Naive B cell (primary cell): Measurements from ENCODE around the gene H3-3A. TPM values are rescaled to one million over a fixed set of nuclear protein-coding genes. Genes with fewer than 3 reads are reported as not detected.

Source experiments
- ATAC-seq, 2 donors: fragments of 150-1000 bp; cut with Tn5 transposase; 2 replicates each; pipeline ENCODE4 v1.10.0; 2021; ENCODE audit warnings: low read depth in 2 of 2, mild to moderate bottlenecking in 2 of 2, moderate library complexity in 2 of 2
- DNase-seq: peaks from one replicate; pipeline ENCODE4 v3.0.0; 2022
- H3K27ac Mint-ChIP-seq, 6 donors: one replicate each; pipeline ENCODE4 v1.8.0; 2020 to 2022; ENCODE audit warnings: mild to moderate bottlenecking in 6 of 6, mixed read lengths in 6 of 6, moderate library complexity in 5 of 6, inconsistent platforms in 2 of 6
- H3K27me3 Mint-ChIP-seq, 3 donors: one replicate each; pipeline ENCODE4 v1.8.0; 2021 to 2022; ENCODE audit warnings: mixed read lengths in 3 of 3, mild to moderate bottlenecking in 1 of 3
- H3K36me3 Mint-ChIP-seq, 2 donors: one replicate each; pipeline ENCODE4 v1.8.0; 2020 to 2022; ENCODE audit warnings: mixed read lengths in 2 of 2, inconsistent platforms in 1 of 2, mild to moderate bottlenecking in 1 of 2
- H3K4me1 Mint-ChIP-seq, 3 donors: one replicate each; pipeline ENCODE4 v1.8.0; 2020 to 2022; ENCODE audit warnings: mixed read lengths in 3 of 3, inconsistent platforms in 1 of 3, mild to moderate bottlenecking in 1 of 3, moderate library complexity in 1 of 3
- H3K4me3 Mint-ChIP-seq, 8 donors: one replicate each; pipeline ENCODE4 v1.8.0; 2020 to 2022; ENCODE audit warnings: mild to moderate bottlenecking in 8 of 8, mixed read lengths in 8 of 8, moderate library complexity in 8 of 8, inconsistent platforms in 2 of 8
- H3K9me3 Mint-ChIP-seq, 7 donors: one replicate each; pipeline ENCODE4 v1.8.0; 2020 to 2022; ENCODE audit warnings: mixed read lengths in 7 of 7, mild to moderate bottlenecking in 5 of 7, inconsistent platforms in 2 of 7, moderate library complexity in 1 of 7
- polyA plus RNA-seq, 6 donors: library from polyadenylated mRNA; unstranded; fragments of 300-500 nt; fragmentation: Illumina TruSeq; gene quantifications; one replicate each; pipeline ENCODE4 v1.2.3, GENCODE V29; 2021; ENCODE audit warnings: low read depth in 6 of 6

H3-3A gene
- polyA plus RNA-seq, 6 donors from 2014 or later, result 1,065 to 1,461 (median 1,242) TPM

DNA sequence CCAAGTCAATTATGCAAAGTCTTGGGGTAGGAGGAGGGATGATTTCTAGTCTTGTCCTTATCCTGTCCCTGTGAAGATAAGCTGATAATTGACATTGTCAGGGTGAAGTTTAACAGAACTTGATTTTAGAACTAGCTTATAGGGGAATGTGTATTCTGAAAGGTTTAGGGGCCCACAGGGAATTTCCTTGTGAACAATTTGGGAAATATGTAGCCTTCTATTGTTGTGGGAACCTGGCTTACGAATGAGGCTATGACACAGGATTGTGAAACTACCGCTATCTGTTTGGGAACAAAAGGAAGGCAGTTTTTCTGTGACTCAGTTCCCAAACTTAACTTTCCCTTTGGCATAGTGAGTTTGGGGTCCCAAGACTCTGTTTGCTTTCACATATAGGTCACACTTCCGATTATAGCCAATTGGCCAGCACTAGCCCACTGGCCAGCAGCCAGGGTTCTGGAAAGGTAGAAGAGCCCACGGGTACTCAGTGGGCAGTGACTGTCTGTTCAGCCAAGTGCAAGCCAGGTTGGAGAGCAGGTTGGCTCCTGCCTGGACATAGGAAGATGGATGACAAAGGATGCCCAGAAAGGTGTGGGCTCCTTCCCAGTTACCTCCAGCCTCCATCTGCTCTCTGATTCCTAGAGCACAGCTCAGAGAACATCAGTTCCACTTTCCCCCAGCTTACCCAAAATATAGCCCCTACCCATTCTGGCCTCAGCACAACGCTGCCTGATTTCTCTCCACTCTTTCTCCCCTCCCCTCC lies 35.5 kb downstream of the H3-3A start:
- DNase-seq, result no peak
- Mint-ChIP-seq H3K4me1 (peaks cover 9 to 15% (median 15%) of the 10 kb centered on the region in 3 donors), H3K4me3 (peak overlapping the region in 1 of 8 donors; percentile 49), H3K36me3 (no peaks in the 10 kb centered on the region), H3K27ac (peak overlapping the region in 1 of 6 donors; percentile 64), H3K27me3 (peaks cover 0 to 3% (median 0%) of the 10 kb centered on the region in 3 donors), H3K9me3 (no peaks in the 10 kb centered on the region)
- no peak for ATAC-seq

DNA sequence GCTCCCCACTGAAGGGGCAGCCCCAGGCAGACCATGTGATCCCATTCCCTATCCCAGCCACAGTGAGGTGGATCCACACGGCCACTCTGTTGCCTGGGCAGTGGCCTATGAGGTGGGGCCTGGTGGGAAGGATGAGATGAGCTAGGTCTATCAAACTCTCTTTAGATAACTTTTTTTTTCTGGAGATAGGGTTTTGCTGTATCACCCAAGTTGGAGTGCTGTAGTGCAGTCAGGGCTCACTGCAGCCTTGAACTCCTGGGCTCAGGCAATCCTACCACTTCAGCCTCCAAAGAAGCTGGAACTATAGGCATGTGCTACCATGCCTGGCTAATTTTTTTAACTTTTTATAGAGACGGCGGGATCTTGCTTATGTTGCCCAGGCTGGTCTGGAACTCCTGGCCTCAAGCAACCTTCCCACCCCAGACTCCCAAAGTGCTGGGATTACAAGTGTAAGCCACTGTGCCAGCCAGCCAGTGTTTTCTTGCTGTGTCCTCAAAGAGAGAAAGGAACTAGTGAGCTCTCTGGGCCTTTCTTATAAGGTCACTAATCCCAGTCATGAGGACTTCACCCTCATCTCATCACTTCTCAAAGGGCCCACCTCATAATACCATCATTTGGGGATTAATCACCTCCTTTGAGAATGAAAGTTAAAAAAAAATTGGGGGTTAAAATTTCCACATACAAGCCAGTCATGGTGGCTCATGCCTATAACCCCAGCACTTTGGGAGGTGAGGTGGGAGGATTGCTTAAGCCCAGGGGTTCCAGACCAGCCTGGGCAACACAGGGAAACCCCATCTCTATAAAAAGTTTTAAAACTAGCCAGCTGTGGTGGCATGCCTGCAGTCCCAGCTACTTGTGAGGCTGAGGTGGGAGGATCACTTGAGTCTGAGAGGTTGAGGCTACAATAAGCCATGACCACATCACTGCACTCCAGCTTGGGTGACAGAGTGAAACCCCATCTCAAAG lies 36.6 kb downstream of the H3-3A start:
- Mint-ChIP-seq H3K27me3 (peaks cover 0 to 3% (median 0%) of the 10 kb centered on the region in 3 donors), H3K27ac (no peak overlapping the region), H3K9me3 (no peaks in the 10 kb centered on the region), H3K4me3 (peak overlapping the region in 6 of 8 donors; percentile 22 to 94 (median 84)), H3K4me1 (peaks cover 9 to 15% (median 15%) of the 10 kb centered on the region in 3 donors), H3K36me3 (no peaks in the 10 kb centered on the region)
- DNase-seq (no peak), ATAC-seq (no peak)

DNA sequence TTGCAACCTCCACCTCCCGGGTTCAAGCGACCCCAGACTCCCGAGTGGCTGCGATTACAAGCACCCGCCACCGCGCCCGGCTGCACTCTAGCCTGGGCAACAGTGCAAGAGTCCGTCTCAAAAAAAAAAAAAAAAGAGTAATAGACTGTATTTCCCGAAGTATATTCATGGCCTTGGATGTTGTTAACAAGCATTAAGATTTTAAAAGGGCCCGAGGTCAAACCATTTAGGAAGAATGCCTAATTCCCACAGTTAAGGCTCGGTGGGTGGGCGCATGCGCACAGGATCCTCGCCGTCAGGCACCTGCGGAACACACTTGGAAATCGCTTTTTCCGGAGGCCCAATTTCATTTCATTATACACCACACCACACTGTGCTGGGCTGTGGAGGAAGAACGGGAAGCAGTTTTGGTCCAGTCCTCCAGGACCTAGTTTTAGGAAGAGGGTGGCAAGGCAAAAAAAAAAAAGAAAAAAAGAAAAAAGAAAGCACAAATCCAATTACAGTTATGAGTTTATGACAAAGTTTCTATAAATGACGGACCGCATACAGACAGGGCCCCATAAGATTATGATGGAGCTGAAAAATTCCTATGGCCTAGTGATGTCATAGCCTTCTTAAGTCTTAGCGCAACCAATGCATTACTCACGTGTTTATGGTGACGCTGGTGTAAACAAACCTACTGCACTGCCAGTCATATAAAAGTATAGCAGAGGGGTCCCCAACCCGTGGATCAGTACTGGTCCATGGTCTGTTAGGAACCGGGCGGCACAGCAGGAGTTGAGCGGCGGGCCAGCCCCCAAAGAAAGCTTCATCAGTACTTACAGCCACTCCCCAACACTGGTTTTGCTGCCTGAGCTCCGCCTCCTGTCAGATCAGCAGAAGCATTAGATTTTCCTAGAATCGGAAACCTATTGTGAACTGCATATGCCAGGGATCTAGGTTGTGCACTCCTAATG lies 38.2 kb downstream of the H3-3A start:
- no peak for DNase-seq
- Mint-ChIP-seq H3K9me3 (no peaks in the 10 kb centered on the region), H3K27me3 (no peaks in the 10 kb centered on the region), H3K27ac (peak overlapping the region in 5 of 6 donors; percentile 38 to 89 (median 81)), H3K4me3 (peak overlapping the region; percentile 82 to 95 (median 92)), H3K36me3 (no peaks in the 10 kb centered on the region), H3K4me1 (peaks cover 9 to 15% (median 15%) of the 10 kb centered on the region in 3 donors)
- peak; percentile 75 to 78 for ATAC-seq

DNA sequence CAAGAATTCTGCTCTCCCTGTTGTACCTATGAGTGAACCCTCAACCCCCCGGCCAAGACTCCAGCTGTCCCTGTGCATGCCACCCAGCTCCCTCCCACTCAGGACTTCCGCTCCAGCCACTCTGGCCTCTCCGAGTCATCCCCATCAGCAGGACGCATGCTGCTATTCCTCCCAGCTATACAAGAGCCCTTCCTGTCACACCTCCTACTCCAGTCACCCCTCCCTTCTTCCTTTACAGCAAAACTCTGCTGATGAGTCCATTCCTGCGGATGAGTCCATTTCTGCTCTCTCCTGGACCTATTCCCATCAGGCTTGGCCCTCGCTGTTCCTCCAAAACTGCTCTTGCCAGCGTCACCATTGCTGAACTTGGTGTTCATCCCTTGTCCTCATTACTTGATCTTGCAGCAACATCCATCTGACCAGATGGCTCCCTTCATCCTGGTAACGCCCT lies 42.2 kb downstream of the H3-3A start:
- H3K27ac Mint-ChIP-seq, result no peak overlapping the region
- ATAC-seq (no peak), DNase-seq (no peak)
- H3K4me1 Mint-ChIP-seq, result peaks cover 19 to 39% (median 32%) of the 10 kb centered on the region in 3 donors
- no peaks in the 10 kb centered on the region for H3K27me3 Mint-ChIP-seq
- no peak overlapping the region for H3K4me3 Mint-ChIP-seq
- no peaks in the 10 kb centered on the region for H3K9me3 Mint-ChIP-seq
- H3K36me3 Mint-ChIP-seq, result no peaks in the 10 kb centered on the region

DNA sequence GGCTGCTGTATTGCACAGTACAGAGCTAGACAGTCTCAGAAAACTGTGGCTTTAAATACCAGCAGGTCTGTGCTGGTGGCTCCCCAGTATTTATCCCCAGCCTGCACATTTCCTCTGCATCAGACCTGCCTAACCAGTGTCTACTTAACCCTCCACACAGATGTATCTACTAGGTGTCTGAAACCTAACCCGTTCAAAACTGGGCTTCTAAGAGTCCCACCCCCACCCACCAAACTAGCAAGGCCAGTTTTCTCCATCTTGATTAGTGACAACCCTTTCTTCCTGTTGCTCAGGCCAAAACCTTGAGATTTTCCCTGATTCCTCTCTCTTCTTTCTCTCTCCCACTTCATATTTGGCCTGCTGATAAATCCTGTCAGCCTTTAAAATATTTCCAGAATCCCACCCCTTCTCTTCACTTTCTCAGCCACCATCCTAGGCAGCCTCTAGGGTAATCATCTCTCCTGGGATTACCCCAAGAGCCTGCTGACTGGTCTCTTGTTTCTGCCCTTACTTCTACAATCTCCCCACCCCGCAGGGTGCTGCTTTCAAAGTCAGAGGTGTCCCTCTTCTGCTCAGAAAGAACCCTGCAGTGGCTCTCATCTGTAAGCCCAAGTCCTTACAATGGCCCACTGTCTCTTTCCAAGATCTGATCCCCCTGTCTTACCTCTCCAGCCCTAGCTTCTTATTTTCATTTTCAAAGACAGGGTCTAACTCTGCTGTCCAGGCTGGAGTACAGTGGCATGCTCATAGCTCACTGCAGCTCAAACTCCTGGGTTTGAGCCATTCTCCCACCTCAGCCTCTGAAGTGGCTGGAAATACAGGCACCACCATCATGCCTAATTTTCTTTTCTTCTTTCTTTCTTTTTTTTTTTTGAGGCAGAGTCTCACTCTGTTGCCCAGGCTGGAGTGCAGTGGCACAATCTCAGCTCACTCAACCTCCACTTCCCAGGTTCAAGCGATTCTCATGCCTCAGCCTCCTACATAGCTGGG lies 45.2 kb downstream of the H3-3A start:
- Mint-ChIP-seq H3K27ac (peak overlapping the region; percentile 39 to 100 (median 90)), H3K27me3 (no peaks in the 10 kb centered on the region), H3K9me3 (no peaks in the 10 kb centered on the region), H3K4me1 (peaks cover 36 to 43% (median 40%) of the 10 kb centered on the region in 3 donors), H3K4me3 (peak overlapping the region in 5 of 8 donors; percentile 39 to 77 (median 55)), H3K36me3 (no peaks in the 10 kb centered on the region)
- ATAC-seq (no peak), DNase-seq (no peak)

DNA sequence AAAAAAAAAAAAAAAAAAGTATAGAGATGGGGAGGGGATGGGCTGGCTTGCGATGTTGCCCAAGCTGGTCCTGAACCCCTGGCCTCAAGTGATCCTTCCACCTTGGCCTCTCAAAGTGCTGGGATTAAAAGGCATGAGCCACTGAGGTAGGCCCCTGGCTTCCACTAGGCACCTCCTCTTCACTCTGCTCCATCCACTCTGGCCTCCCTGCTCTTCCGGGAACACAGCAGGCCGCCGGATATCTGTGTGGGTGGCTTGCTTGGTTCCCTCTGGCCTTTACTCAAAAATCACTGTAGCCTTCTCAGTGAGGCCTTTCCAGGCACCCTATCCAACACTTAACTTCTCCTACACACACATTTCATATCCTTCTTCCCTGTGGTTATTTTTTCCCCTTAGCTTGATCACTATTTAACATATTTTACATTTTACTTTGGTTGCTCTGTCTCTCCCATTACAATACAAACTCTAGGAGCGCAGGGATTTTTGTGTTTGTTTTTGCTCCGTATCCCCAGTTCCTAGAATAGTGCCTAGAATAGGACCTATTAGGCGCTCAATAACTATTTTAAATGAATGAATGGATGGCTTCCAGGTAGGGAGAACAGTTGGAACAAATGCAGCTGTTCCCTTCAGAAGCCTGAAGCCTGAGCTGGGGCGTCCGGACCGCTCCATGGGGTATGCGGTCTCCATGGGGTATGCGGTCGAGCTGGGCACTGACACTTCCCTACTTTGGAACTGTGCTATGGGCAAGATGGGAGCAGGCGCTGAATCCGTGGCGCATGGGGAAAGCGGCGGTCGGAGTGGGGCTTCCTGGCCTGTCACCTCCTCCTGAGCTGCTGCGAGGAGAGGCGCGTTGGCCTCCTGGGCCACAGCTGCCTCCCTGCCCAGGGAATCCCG lies 46.7 kb downstream of the H3-3A start:
- no peak for ATAC-seq
- Mint-ChIP-seq H3K4me1 (peaks cover 38 to 46% (median 42%) of the 10 kb centered on the region in 3 donors), H3K36me3 (no peaks in the 10 kb centered on the region), H3K9me3 (no peaks in the 10 kb centered on the region), H3K27me3 (no peaks in the 10 kb centered on the region), H3K27ac (peak overlapping the region; percentile 97 to 100 (median 99)), H3K4me3 (peak overlapping the region; percentile 86 to 99 (median 93))
- DNase-seq, result no peak

DNA sequence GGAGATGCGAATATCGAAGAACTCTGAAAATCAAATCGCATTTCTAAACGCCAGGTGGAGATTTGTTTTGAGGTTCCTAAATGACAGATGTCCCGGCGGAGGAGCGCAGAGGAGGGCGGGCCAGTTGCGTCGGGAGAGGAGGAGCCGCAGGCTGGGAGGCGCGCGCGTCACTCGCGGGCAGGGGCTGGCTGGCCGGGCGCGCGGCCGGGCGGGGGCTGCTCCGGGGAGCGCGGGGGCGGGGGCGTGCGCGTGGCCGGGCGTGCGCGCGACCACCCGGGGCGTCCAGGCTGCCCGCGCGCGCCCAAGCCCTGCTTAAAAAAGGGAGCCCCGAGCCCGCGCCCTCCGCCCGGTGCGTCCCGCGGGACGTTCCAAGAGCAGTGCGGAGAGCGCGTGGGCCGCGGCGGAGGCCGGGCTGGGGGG lies 47.3 kb downstream of the H3-3A start:
- Mint-ChIP-seq H3K9me3 (no peaks in the 10 kb centered on the region), H3K27me3 (no peaks in the 10 kb centered on the region), H3K27ac (peak overlapping the region; percentile 98 to 100 (median 99)), H3K36me3 (no peaks in the 10 kb centered on the region), H3K4me3 (peak overlapping the region; percentile 86 to 99 (median 93)), H3K4me1 (peaks cover 38 to 46% (median 42%) of the 10 kb centered on the region in 3 donors)
- ATAC-seq, result peak; percentile 58 to 69
- peak; percentile 89 for DNase-seq

DNA sequence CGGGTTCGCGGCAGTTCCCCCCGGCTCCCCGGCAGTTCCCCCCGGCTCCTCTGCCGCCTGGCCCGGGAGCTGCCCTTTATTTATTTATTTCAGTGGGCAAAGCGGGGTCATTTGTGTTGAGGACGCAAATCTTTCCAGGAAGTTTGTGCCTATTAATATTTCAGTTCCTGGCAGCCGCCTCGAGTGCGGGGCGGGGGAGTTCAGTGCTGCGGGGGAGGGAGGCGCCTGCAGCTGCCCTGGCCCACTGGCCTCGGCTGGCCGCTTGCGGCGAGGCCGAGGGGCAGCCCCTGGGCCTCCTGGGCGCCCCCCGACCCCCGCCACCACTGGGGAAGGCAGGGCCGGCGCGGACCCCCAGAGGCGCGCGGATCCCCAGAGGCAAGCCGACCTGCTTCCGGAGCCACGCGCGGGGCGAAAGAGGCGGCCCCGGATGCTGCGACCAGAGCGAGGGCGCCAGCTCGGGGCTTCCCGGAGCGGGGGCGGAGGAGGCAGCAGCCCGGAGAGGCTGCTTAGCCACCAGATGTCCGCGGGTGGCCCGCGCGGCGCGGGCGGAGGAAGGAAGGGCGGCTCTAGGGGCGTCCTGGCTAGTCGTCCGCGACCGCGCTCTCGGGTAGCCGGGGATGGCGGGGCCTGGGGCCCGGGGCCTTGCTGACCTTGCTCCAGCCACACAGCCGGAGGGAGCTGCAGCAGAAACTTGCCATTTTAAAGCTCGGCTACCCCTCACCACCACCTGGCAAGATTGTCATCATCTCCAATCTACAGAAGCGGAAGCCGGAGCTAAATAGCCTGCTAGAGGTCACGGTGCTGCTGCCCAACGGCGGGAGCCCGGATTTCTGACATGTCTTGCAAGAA lies 48.0 kb downstream of the H3-3A start:
- H3K4me1 Mint-ChIP-seq, result peaks cover 38 to 49% (median 44%) of the 10 kb centered on the region in 3 donors
- DNase-seq, result peak; percentile 95
- no peaks in the 10 kb centered on the region for H3K27me3 Mint-ChIP-seq
- peak; percentile 77 to 81 for ATAC-seq
- peak overlapping the region; percentile 97 to 99 (median 98) for H3K27ac Mint-ChIP-seq
- no peaks in the 10 kb centered on the region for H3K36me3 Mint-ChIP-seq
- H3K9me3 Mint-ChIP-seq, result no peaks in the 10 kb centered on the region
- peak overlapping the region; percentile 82 to 95 (median 90) for H3K4me3 Mint-ChIP-seq

DNA sequence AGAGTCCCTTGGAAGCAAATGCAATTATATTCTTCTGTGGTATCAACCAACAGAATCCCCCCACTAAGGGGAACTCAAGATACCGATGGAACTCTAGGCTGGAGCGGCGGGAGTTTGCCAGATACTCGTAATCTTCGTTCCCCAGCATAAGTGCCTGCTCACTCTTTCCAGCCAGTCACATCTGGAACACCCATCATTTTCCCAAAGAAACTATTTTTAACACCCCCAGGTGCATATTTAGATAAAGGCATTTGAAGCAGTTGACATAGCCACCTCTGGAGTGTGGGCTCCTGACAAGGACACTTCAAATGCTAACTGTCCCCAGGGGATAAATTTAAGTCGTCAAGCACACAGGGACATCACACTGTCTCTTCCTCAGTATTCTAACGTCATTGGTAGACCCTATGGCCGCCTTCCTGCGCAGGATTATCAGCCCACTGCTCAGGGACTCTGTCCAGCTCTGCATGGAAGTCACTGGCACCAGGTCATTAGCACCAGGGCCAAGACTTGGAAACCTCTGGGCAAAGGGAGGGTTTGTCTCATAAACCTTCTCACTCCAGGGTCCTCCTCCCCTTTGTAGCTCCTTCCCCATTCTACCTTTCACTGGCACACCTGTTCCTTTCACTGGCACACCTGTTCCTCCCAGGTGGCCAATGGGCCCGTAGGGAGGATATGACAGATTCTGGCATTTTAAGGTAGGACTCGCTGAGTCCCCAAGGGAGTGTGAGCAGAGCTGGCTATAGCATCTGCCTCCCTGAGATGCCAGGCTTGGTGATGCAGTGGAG lies 48.8 kb downstream of the H3-3A start:
- Mint-ChIP-seq H3K4me1 (peaks cover 41 to 51% (median 51%) of the 10 kb centered on the region in 3 donors), H3K9me3 (no peaks in the 10 kb centered on the region), H3K27me3 (no peaks in the 10 kb centered on the region), H3K27ac (peak overlapping the region; percentile 97 to 99 (median 98)), H3K4me3 (peak overlapping the region; percentile 82 to 94 (median 88)), H3K36me3 (no peaks in the 10 kb centered on the region)
- peak; percentile 52 for DNase-seq
- ATAC-seq, result no peak

DNA sequence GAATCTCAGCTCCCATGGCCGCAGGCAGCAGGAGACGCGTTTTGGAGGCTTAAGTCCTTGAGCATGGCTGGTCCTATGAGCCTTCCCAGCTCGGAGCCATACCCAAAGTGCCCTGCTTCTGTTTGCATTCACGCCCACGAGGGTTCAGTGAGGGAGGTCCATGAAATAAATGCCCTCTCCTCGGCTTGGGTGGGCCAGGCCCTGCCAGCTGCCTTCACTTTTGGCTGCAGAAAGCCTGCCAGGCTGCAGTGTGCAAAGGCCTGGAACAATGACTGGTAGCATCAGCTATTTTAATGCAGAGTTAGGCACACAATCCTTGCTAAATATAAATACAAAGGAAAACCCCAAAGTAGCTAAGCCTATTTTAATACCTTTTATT lies 49.4 kb downstream of the H3-3A start:
- peak overlapping the region; percentile 83 to 99 (median 98) for H3K27ac Mint-ChIP-seq
- H3K4me3 Mint-ChIP-seq, result peak overlapping the region; percentile 67 to 94 (median 86)
- no peaks in the 10 kb centered on the region for H3K27me3 Mint-ChIP-seq
- DNase-seq, result no peak
- peaks cover 41 to 52% (median 51%) of the 10 kb centered on the region in 3 donors for H3K4me1 Mint-ChIP-seq
- no peaks in the 10 kb centered on the region for H3K36me3 Mint-ChIP-seq
- H3K9me3 Mint-ChIP-seq, result no peaks in the 10 kb centered on the region
- ATAC-seq, result no peak
